ENCODE results near the gene TMPRSS11F.

DNA sequence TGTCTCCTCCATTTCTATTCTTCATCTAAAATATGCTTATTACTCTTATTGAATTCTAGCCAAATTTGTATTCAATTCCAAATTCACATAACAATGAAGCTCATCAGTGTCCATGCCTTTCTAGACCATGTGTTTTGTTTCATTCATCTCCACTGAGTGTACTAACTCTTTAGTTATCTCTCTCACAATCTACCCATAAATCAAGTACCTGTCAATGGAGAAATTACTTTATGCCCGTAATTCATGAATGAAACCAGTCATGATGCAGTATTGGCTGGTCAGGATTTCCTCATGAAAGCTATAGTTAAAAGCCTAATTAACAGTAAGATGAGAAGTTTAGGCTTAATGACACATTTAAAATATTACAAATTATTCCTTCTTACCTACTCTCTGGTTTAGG, 12.2 kb upstream of the TMPRSS11F start:
- TF ChIP-seq, protein P1, sequence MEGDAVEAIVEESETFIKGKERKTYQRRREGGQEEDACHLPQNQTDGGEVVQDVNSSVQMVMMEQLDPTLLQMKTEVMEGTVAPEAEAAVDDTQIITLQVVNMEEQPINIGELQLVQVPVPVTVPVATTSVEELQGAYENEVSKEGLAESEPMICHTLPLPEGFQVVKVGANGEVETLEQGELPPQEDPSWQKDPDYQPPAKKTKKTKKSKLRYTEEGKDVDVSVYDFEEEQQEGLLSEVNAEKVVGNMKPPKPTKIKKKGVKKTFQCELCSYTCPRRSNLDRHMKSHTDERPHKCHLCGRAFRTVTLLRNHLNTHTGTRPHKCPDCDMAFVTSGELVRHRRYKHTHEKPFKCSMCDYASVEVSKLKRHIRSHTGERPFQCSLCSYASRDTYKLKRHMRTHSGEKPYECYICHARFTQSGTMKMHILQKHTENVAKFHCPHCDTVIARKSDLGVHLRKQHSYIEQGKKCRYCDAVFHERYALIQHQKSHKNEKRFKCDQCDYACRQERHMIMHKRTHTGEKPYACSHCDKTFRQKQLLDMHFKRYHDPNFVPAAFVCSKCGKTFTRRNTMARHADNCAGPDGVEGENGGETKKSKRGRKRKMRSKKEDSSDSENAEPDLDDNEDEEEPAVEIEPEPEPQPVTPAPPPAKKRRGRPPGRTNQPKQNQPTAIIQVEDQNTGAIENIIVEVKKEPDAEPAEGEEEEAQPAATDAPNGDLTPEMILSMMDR (IDR thresholded peaks at IDR 0.05), result no peak
- no peak for TF ChIP-seq POLR2A (IDR thresholded peaks at IDR 0.05)
- no peak for TF ChIP-seq POLR2AphosphoS5 (IDR thresholded peaks at IDR 0.05)
- TF ChIP-seq EP300 (IDR thresholded peaks at IDR 0.05), result no peak

Measured in gastroesophageal sphincter (tissue), 3 donors.